ENCODE measurements around the gene GRIN2A.

The GRIN2A gene

DNA sequence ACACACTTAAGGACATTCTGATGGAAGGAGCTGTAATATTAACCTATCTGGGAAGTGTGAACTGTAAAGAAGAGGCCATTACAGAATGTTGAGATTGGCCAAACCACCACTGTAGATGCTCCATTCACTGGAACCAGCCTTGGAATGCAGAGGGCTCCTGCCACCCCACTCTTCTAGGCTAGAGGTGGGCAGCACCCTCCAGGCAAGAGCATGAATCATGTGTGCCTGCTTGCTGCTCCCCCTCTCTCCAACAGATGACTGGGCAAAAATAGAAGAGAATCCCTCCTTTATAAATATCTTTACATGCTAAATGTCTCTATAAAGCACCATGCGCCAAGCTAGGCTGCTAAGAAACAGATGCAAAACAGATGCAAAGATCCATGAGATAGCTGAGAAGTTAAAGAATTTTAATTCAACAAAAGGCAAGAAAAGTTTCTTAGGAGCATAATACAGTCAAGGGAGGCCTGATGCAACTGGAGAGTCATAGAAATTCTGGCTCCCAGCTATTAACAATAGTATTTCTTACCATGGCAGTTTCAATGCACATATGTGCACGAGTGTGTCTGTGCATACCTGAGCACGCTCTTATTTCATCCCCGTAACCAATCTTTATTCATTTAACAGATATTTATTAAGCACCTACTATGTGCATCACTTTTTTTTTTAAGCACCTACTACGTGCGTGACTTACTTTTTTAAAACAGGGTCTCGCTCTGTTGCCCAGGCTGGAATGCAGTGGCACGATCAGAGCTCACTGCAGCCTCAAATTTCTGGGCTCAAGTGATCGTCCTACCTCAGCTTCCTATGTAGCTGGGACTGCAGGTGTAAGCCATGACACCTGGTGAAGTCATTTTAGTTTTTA, 53.6 kb downstream of the GRIN2A start:
- no peak for DNase-seq

- DNase-seq: no peak
Measured at GRCh38 chr16:10126686-10127085, 55.5 kb downstream of the GRIN2A start.

DNA sequence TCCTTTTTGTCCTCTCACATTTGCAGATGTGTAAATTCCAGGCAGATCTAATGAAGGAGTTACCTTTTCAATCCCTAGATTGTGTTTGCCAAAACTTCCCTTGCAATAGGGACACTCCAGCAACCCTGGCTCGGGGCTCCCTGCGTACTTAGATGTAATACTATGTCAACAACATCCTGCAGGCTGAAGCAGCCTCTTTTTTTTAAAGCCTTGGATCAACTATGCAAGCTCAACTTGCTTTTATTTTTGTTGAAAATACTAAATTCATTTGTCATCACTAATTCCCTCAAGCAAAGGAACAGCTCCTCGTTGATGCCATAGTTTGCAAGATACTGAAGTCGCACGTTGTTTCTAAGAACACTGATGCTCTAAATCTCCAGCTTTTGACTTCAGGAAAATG, 59.1 kb downstream of the GRIN2A start:
- DNase-seq: no peak

DNA sequence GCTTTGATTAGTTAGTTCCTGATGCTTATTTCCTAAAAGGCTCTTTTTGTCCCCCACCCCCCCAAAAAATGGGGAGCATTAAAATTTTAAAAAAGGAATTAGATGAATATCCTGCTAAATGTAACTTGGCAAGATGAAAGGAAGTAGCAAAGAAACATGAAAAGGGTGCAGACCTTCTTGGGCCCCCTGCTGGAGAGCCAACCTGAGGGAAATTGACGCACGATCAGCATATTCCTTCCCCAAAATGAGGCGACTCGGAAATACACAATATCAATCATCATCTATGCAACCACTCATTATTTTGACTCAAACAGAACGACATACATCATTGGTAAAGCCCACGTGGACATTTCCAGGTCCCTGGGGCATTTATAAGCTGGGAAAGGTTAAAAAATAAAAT, 59.7 kb downstream of the GRIN2A start:
- DNase-seq: no peak

DNA sequence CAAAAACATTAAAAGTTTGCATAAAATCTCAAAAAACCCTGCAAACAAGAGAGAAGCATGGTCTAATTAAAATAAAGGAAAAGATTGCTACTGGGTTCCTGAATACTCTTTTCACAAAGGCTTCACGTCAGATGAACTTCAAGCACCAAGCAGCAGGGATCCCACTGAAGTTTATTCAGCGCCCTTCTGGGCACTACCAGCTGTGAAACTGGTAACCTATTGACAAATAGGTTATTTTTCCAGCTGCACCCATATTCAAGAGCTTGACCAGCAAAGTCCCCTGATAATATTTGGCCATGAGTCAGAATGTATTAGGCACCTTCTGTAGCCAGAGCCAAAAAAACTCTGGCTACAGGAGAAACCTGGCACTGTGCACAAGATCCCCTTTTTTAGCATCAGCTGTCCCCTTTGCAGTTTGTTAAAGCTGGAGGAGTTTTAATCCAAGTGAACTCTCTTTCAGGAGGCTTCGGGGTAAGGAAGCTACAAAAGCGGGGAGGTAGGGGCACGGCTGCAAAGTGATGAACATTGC, 60.3 kb downstream of the GRIN2A start:
- no peak for DNase-seq

- no peak for DNase-seq
Measured at GRCh38 chr16:10121491-10121890, 60.7 kb downstream of the GRIN2A start.

GRCh38 chr16:10120953-10121352, 61.3 kb downstream of the GRIN2A start:
- DNase-seq: no peak

- no peak for DNase-seq
Measured at GRCh38 chr16:10114409-10114808, 67.8 kb downstream of the GRIN2A start.

DNA sequence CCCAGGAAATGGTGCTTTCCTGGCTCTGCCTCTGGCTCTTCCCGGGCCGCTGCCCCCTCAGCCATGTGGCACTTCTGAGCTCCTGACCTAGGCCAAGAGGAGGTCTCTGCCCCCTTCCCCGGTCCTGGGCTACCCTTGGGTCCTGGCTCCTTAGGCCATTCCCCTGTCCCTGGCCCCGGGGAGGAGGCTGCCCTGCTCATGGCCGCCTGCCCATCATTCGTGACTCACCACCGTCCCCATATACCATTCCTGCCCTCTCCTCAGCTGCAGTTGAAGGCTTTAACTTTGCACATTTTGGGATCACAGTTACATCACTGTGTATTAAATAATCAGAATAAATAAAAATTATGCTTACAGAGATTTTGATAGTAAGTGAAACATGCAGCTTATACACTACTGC, 69.0 kb downstream of the GRIN2A start:
- DNase-seq: no peak

- DNase-seq: no peak
Measured at GRCh38 chr16:10112021-10112420, 70.2 kb downstream of the GRIN2A start.

GRCh38 chr16:10111156-10111761, 71.0 kb downstream of the GRIN2A start:
- no peak for DNase-seq

DNA sequence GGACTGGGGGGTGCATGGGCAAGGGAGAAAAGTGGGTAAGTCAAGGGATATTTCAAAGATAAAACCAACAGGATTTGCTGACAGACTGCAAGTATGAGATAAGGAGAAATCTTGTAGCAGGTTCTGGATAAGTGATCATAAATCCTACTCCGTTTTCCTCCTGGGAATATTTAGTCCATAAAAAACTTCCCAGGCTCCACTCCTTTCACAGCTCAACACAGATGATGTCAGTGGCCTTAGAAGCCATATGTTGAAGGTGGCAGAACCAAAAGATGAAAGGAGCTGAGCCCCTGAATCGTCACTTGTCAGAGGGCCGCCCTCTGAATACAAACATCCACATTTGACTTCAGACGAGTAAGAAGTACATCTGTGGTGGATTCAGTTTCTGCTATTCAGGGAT, 71.7 kb downstream of the GRIN2A start:
- DNase-seq: no peak

GRCh38 chr16:10107081-10107480, 75.1 kb downstream of the GRIN2A start:
- no peak for DNase-seq

GRCh38 chr16:10103700-10104099, 78.5 kb downstream of the GRIN2A start:
- no peak for DNase-seq

DNA sequence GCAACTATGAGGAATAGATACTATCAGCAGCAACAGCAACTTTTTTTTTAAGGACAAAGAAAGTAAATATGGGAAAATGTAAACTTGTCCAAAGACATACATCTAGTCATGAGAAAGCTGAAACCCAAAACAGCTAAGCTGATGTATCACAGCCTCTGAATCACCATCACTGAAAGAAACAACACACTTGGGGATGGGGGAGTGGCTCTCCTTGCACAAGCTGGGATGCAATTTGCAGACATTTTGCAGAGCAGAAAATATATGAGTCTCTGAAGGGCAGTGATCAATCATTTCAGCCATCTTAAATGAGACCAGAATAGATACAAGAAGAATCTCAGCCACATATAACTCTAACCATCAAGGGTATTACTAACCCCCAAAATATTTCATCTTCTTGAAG, 79.1 kb downstream of the GRIN2A start:
- DNase-seq: no peak

DNA sequence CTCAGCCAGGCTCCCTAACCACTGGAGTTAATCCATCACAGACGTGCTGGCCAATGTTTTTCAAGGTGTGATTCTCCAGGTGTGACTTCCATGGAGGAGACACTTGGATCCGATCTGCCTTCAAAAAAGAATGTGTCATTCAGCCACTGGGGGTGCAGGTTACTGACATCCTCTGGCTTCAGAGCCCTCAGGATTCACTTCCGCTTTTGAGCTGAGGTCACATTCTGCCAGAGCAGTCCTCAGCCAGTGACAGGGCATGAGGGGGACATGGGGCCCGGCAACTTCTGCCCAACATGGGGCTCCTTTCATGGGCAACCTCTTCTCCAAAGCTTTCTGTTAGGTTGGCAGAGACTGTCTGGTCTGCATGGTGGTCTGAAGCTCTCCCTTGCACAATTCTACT, 81.4 kb downstream of the GRIN2A start:
- no peak for DNase-seq

GRCh38 chr16:10098991-10099390, 83.2 kb downstream of the GRIN2A start:
- DNase-seq: no peak

DNA sequence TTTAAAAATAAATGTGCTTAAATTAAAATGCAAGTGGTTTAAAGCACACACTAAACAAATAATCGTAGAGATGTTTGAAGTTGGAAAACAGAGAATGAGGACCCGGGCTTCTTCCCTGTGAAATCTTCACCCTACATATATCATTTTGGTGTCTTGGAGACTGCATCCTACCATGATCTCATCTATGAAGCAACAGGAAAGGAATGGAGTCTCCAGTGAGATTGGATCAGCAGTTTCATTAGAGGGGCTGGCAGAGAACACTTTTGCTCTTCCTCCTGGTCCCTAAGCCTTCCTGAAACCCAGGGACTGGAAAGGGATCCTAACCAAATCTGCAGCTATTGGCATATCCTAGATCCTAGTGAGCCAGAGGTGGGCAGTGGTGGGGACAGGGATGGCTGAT, 85.0 kb downstream of the GRIN2A start:
- no peak for DNase-seq

DNA sequence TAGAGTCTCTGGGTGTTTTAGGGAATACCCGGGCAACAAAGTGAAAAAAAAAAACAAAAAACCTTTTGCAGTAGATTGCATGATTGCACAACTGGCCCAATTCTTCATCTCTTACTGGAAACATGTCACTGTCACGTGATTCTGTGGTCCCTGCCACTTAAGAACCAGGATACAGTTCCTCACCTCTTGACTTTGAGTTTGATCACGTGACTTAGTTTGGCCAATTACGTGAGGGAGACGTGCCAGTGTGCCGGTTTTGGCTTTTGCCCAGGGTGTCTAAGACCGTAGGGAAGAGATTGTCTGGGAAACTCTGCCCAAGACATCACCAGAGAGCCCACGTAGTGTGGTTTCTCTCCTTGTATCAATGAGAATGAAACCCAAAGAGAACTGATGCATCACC, 88.7 kb downstream of the GRIN2A start:
- no peak for DNase-seq

GRCh38 chr16:10090816-10091215, 91.4 kb downstream of the GRIN2A start:
- DNase-seq: no peak

DNA sequence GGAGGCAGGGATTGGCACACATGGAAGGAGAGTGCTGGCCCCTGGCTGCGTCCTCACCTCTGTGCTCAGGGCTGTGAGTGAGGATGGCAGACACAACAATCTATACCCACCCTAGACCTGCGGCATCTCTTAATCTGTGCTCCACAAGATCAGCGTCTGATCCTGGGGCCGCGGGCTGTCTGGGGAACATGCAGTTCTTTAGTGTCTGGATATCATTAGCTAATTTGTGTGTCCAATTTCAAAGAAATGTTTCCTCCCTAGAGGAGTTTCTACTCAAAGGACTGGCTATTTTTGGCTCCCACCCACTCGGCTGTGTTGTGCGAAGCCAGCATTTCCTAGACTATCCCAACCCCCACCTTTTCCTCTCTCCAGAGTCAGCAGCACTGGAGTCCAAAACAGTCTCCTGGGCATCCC, 93.8 kb downstream of the GRIN2A start:
- no peak for DNase-seq

GRCh38 chr16:10087151-10087550, 95.1 kb downstream of the GRIN2A start:
- no peak for DNase-seq

DNA sequence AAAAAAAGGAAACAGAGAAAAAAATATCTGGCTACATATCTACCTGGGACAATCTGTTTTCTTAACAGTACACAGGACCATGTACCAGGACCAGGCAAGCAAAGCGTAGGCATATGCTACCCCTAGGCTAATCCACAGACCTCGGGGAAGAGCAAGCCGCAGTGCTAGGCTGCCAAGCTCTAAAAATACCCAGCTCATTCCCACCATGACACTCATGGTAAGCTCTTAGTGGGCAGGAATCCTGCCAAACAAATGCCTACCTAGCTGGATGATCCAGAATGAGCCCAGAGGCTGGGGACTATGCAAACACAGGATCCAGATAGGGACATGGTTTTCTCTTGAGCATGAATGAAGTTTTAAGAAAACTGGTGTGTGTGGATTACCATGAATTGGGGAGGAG, 95.6 kb downstream of the GRIN2A start:
- no peak for DNase-seq

GRCh38 chr16:10085078-10085798, 97.0 kb downstream of the GRIN2A start:
- DNase-seq: no peak

All from activated gamma-delta T cell (primary cell).